Neuronal stem cell (in vitro differentiated cells): ENCODE results near the gene ICAM2.
"Not testable (repeated sequence)": the region's sequence is repeated elsewhere in the genome, so short reads cannot be mapped to it uniquely, and the experiment has no call there.

Experiments
- DNase-seq: peaks from one replicate; pipeline ENCODE4 v3.0.0-alpha.2; 2013; ENCODE audit warnings: low spot score
- H2AFZ ChIP-seq: one replicate; pipeline ENCODE4 v1.6.1; 2013; ENCODE audit warnings: mild to moderate bottlenecking, low read length, inconsistent platforms
- H2AK5ac ChIP-seq: 2 replicates; pipeline ENCODE4 v1.6.1; 2013; ENCODE audit warnings: low read depth, mild to moderate bottlenecking, inconsistent platforms, low read length, moderate library complexity, mixed read lengths
- H2BK120ac ChIP-seq: 2 replicates; pipeline ENCODE4 v1.6.1; 2013; ENCODE audit warnings: low read depth, mild to moderate bottlenecking, inconsistent platforms, low read length, moderate library complexity, mixed read lengths
- H2BK12ac ChIP-seq: one replicate; pipeline ENCODE4 v1.6.1; 2013; ENCODE audit warnings: low read length, inconsistent platforms
- H2BK15ac ChIP-seq: 2 replicates; pipeline ENCODE4 v1.6.1; 2013; ENCODE audit warnings: mild to moderate bottlenecking, low read length, inconsistent platforms, mixed read lengths
- H2BK5ac ChIP-seq: one replicate; pipeline ENCODE4 v1.6.1; 2013; ENCODE audit warnings: inconsistent platforms, mild to moderate bottlenecking, low read length, moderate library complexity
- H3K14ac ChIP-seq: one replicate; pipeline ENCODE4 v1.6.1; 2013; ENCODE audit warnings: low read length, inconsistent platforms
- H3K18ac ChIP-seq: 2 replicates; pipeline ENCODE4 v1.6.1; 2013; ENCODE audit warnings: low read length, inconsistent platforms
- H3K23ac ChIP-seq: 2 replicates; pipeline ENCODE4 v1.6.1; 2013; ENCODE audit warnings: low read depth, mild to moderate bottlenecking, mixed read lengths, low read length, inconsistent platforms; ENCODE audit not compliant: poor library complexity
- H3K27ac ChIP-seq: replicated peaks from 3 replicates; pipeline ENCODE4 v1.5.1; 2013; ENCODE audit warnings: low read length, inconsistent platforms
- H3K27me3 ChIP-seq, 3 experiments: 2 replicates each; pipeline ENCODE4 v1.6.1; 2013; ENCODE audit warnings: low read length in 3 of 3, mild to moderate bottlenecking in 2 of 3, inconsistent platforms in 1 of 3, low read depth in 1 of 3, mixed read lengths in 1 of 3, moderate library complexity in 1 of 3; ENCODE audit not compliant: control insufficient read depth in 3 of 3, insufficient read depth in 3 of 3
- H3K36me3 ChIP-seq, 2 donors: replicated peaks in 1 of 2; 2 replicates each; pipeline ENCODE4 v1.6.1; 2013; ENCODE audit warnings: low read length in 2 of 2; ENCODE audit not compliant: control insufficient read depth in 2 of 2, insufficient read depth in 2 of 2
- H3K4ac ChIP-seq: 2 replicates; pipeline ENCODE4 v1.6.1; 2013; ENCODE audit warnings: inconsistent platforms, mild to moderate bottlenecking, low read length, moderate library complexity
- H3K4me1 ChIP-seq, 2 donors: 1 replicate in 1 of 2; 2 replicates in 1 of 2; pipeline ENCODE4 v1.6.1; 2013; ENCODE audit warnings: low read length in 2 of 2, low read depth in 1 of 2; ENCODE audit not compliant: control insufficient read depth in 2 of 2, insufficient read depth in 1 of 2
- H3K4me2 ChIP-seq: one replicate; pipeline ENCODE4 v1.6.1; 2013; ENCODE audit warnings: mild to moderate bottlenecking, low read length, inconsistent platforms; ENCODE audit not compliant: insufficient read depth, poor library complexity, severe bottlenecking
- H3K4me3 ChIP-seq, 2 donors: 2 replicates each; pipeline ENCODE4 v1.5.1; 2013; ENCODE audit warnings: low read length in 2 of 2, mild to moderate bottlenecking in 2 of 2, inconsistent platforms in 1 of 2, moderate library complexity in 1 of 2
- H3K79me1 ChIP-seq: one replicate; pipeline ENCODE4 v1.6.1; 2013; ENCODE audit warnings: low read depth, mild to moderate bottlenecking, inconsistent platforms, low read length, moderate library complexity
- H3K9ac ChIP-seq: one replicate; pipeline ENCODE4 v1.6.1; 2013; ENCODE audit warnings: mild to moderate bottlenecking, low read depth, low read length, inconsistent platforms; ENCODE audit not compliant: poor library complexity
- H3K9me3 ChIP-seq, 2 donors: replicated peaks in 1 of 2; 2 replicates each; pipeline versions ENCODE3 to v1.6.1; 2013; ENCODE audit warnings: low read length in 2 of 2, mild to moderate bottlenecking in 2 of 2, inconsistent platforms in 1 of 2, low read depth in 1 of 2, mixed read lengths in 1 of 2, moderate library complexity in 1 of 2; ENCODE audit not compliant: control insufficient read depth in 2 of 2, insufficient read depth in 1 of 2
- H4K8ac ChIP-seq: one replicate; pipeline ENCODE4 v1.6.1; 2013; ENCODE audit warnings: low read depth, mild to moderate bottlenecking, inconsistent platforms, low read length, moderate library complexity
- H4K91ac ChIP-seq: one replicate; pipeline ENCODE4 v1.6.1; 2013; ENCODE audit warnings: low read length, low read depth, mild to moderate bottlenecking, inconsistent platforms; ENCODE audit not compliant: poor library complexity
- WGBS, 2 donors: extraction: QIAGEN DNeasy Blood & Tissue Kit; methylation state at CpG; one replicate each; pipeline ENCODE4 v1.1.7; 2013; ENCODE audit warnings: missing lambda C conversion rate in 2 of 2, mixed read lengths in 1 of 2; ENCODE audit not compliant: insufficient read length in 2 of 2, insufficient replicate concordance in 1 of 2; ENCODE audit errors: extremely low coverage in 2 of 2; 5-methylcytosine and 5-hydroxymethylcytosine counted together

Gene ICAM2

DNA sequence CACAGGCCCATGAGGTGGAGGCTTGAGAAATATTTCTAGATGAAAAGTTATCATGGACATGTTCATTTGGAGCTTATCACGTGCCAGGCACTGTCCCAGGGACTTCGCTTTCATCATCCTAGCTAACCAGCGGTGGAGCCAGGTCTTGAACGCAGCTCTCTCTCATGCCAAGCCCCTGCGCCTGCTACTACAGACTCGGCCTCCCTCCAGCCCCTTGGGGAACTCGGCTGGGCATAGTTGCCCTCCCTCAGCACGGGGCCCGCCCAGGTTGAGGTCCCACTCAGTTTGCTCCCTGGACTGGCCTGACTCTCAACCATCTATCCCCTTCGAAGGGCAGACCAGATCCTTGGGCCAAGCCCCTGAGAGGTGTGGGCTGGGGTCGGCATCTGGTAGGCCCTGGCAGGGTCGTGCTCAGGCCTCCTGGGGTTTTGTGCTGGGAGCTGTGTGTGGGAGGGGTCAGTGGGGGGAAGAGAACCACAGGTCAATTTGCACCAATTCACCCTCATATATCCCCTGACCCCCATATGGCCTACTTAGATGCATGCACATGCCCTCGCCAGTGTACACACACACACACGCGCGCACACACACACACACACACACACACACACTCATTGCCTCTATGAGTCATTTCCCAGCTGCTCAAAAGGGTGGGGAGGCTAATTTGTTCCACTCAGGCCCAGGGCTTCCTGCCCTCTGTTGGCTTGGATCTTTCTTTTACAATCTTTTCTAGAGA lies 35.6 kb downstream of the ICAM2 start:
- no peak for DNase-seq

DNA sequence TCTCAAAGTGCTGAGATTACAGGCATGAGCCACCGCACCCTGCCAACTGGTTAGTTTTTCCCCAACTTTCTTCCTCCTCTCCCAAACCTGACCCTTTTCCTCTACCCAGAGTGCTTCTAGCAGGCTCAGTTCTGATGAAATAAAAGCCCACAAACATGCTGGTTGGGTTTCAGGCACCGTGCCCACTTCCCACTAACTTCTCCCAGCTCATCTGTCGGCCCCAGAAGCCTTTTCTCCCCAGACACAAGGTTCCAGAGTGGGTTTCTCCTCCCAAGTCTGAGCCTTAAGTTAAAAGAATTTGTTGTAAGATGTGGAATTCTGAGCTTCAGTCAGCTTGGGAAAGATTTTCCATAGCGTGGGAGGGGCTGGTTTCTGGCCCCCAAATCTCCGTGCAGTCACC lies 36.2 kb downstream of the ICAM2 start:
- Histone ChIP-seq H3K4ac (no peak overlapping the region), H2BK12ac (no peak overlapping the region), H3K23ac (no peak overlapping the region), H3K27me3 (peaks cover 0 to 9% (median 0%) of the 10 kb centered on the region in 3 experiments), H2BK15ac (no peak overlapping the region), H3K9ac (no peak overlapping the region), H2BK5ac (no peak overlapping the region), H3K79me1 (no peaks in the 10 kb centered on the region), H3K36me3 (no peaks in the 10 kb centered on the region), H3K4me1 (peaks cover 0 to 8% of the 10 kb centered on the region in 2 donors), H3K18ac (no peak overlapping the region), H2AK5ac (no peak overlapping the region), H4K8ac (no peak overlapping the region), H3K4me2 (no peak overlapping the region), H4K91ac (no peak overlapping the region), H3K27ac (no peak overlapping the region), H3K4me3 (no peak overlapping the region), H2AFZ (no peak overlapping the region), H2BK120ac (no peak overlapping the region), H3K14ac (no peak overlapping the region), H3K9me3 (peaks cover 3 to 5% of the 10 kb centered on the region in 2 donors)
- no CpG with 5 or more reads among the region's 5 CpGs for WGBS, 2 donors
- DNase-seq, result no peak

More for the DNA sequence above, 35.6 kb downstream of the ICAM2 start:
- H2BK12ac ChIP-seq, result no peak overlapping the region
- peaks cover 3 to 5% of the 10 kb centered on the region in 2 donors for H3K9me3 ChIP-seq
- H2AK5ac ChIP-seq, result no peak overlapping the region
- no peaks in the 10 kb centered on the region for H3K36me3 ChIP-seq
- H3K27ac ChIP-seq, result no peak overlapping the region
- no peak overlapping the region for H4K91ac ChIP-seq
- H3K18ac ChIP-seq, result peak overlapping the region; percentile 65
- H3K23ac ChIP-seq, result peak overlapping the region; percentile 25
- no CpG with 5 or more reads among the region's 16 CpGs for WGBS, 2 donors
- no peak overlapping the region for H2BK15ac ChIP-seq
- no peak overlapping the region for H3K4ac ChIP-seq
- H3K4me1 ChIP-seq, result peaks cover 0 to 11% of the 10 kb centered on the region in 2 donors
- H4K8ac ChIP-seq, result no peak overlapping the region
- peaks cover 0 to 13% (median 0%) of the 10 kb centered on the region in 3 experiments for H3K27me3 ChIP-seq
- no peak overlapping the region for H3K4me3 ChIP-seq
- no peak overlapping the region for H2BK120ac ChIP-seq
- H3K14ac ChIP-seq, result peak overlapping the region; percentile 9
- H2AFZ ChIP-seq, result no peak overlapping the region
- H3K9ac ChIP-seq, result no peak overlapping the region
- no peak overlapping the region for H2BK5ac ChIP-seq
- H3K79me1 ChIP-seq, result no peaks in the 10 kb centered on the region
- H3K4me2 ChIP-seq, result no peak overlapping the region

DNA sequence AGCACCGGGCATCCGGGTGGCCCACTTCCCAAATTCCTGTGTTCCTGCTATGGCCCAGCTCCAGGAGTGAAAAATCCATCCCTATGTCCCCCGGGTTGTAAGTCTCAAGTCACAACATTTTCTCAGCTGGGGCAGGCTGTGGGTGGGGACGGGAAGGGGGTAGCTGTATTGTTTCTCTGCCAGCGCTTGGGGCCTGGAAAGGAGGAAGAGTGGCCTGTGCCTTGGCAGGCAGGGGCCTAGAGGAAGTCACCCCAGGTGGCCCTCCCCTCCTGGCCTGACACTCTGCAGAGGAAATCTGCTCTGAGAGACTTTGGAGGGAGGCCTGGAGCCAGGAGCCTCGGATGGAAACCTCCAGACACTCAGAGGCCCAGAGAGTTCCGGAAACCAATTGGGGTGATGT lies 37.1 kb downstream of the ICAM2 start:
- Histone ChIP-seq H3K79me1 (no peaks in the 10 kb centered on the region), H3K23ac (no peak overlapping the region), H4K8ac (no peak overlapping the region), H2AFZ (no peak overlapping the region), H3K27ac (no peak overlapping the region), H2BK120ac (no peak overlapping the region), H2BK15ac (no peak overlapping the region), H3K4me2 (no peak overlapping the region), H2BK5ac (no peak overlapping the region), H4K91ac (no peak overlapping the region), H3K4ac (no peak overlapping the region), H3K14ac (no peak overlapping the region), H2AK5ac (no peak overlapping the region), H3K9me3 (peaks cover 3 to 5% of the 10 kb centered on the region in 2 donors), H3K18ac (peak overlapping the region; percentile 45), H3K4me1 (peaks cover 0 to 2% of the 10 kb centered on the region in 2 donors), H3K9ac (no peak overlapping the region), H3K36me3 (no peaks in the 10 kb centered on the region), H2BK12ac (no peak overlapping the region), H3K27me3 (peaks cover 0 to 15% (median 0%) of the 10 kb centered on the region in 3 experiments), H3K4me3 (no peak overlapping the region)
- DNase-seq, result no peak
- no CpG with 5 or more reads among the region's 7 CpGs for WGBS, 2 donors

DNA sequence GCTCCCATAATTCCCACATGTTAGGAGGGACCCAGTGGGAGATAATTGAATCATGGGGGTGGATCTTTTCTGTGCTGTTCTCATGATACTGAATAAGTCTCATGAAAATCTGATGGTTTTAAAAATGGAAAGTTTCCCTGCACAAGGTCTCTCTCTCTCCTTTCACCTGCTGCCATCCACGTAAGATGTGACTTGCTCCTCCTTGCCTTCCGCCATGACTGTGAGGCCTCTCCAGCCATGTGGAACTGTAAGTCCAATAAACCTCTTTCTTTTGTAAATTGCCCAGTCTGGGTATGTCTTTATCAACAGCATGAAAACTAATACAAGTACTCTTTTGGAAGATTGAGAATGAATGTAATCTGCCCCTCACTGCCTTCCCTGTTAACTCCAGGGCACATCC lies 37.8 kb downstream of the ICAM2 start:
- H4K91ac ChIP-seq, H4K8ac ChIP-seq, H3K79me1 ChIP-seq, H3K9me3 ChIP-seq, H3K36me3 ChIP-seq, DNase-seq, H2AK5ac ChIP-seq, H2BK12ac ChIP-seq, H3K14ac ChIP-seq, H3K18ac ChIP-seq, H3K4me1 ChIP-seq, H3K27ac ChIP-seq, H3K23ac ChIP-seq, H3K4me2 ChIP-seq, H2BK15ac ChIP-seq, H2AFZ ChIP-seq, H2BK120ac ChIP-seq, H3K4ac ChIP-seq, H3K4me3 ChIP-seq, H2BK5ac ChIP-seq, H3K9ac ChIP-seq: not testable (repeated sequence)
- WGBS, 2 donors, result no CpG with 5 or more reads among the region's 2 CpGs
- H3K27me3 ChIP-seq, result peaks cover 0 to 11% (median 0%) of the 10 kb centered on the region in 3 experiments
